Stomach smooth muscle (tissue), 2 donors: ENCODE results near the gene UQCR11.

ENCODE experiments used
- H3K27ac ChIP-seq: one replicate; pipeline ENCODE4 v1.7.0; 2013; ENCODE audit warnings: mild to moderate bottlenecking, low read length, inconsistent platforms
- H3K27me3 ChIP-seq, 2 donors: one replicate each; pipeline ENCODE4 v1.7.0; 2013; ENCODE audit warnings: low read length in 2 of 2; ENCODE audit not compliant: insufficient read depth in 2 of 2, control insufficient read depth in 1 of 2
- H3K36me3 ChIP-seq, 2 donors: one replicate each; pipeline ENCODE4 v1.7.0; 2013; ENCODE audit warnings: low read length in 2 of 2; ENCODE audit not compliant: control insufficient read depth in 2 of 2, insufficient read depth in 2 of 2
- H3K4me1 ChIP-seq: one replicate; pipeline ENCODE4 v1.7.0; 2013; ENCODE audit warnings: low read length; ENCODE audit not compliant: control insufficient read depth, insufficient read depth
- H3K4me3 ChIP-seq, 2 donors: one replicate each; pipeline ENCODE4 v1.7.0; 2013; ENCODE audit warnings: low read length in 2 of 2
- H3K9ac ChIP-seq, 2 donors: one replicate each; pipeline ENCODE4 v1.7.0; 2013; ENCODE audit warnings: low read length in 2 of 2, mild to moderate bottlenecking in 1 of 2
- H3K9me3 ChIP-seq, 2 donors: one replicate each; pipeline ENCODE4 v1.7.0; 2013; ENCODE audit warnings: low read length in 2 of 2; ENCODE audit not compliant: control insufficient read depth in 2 of 2
- donor health status: healthy.
- donor health status: Pancreatic carcinoma.

The UQCR11 gene

DNA sequence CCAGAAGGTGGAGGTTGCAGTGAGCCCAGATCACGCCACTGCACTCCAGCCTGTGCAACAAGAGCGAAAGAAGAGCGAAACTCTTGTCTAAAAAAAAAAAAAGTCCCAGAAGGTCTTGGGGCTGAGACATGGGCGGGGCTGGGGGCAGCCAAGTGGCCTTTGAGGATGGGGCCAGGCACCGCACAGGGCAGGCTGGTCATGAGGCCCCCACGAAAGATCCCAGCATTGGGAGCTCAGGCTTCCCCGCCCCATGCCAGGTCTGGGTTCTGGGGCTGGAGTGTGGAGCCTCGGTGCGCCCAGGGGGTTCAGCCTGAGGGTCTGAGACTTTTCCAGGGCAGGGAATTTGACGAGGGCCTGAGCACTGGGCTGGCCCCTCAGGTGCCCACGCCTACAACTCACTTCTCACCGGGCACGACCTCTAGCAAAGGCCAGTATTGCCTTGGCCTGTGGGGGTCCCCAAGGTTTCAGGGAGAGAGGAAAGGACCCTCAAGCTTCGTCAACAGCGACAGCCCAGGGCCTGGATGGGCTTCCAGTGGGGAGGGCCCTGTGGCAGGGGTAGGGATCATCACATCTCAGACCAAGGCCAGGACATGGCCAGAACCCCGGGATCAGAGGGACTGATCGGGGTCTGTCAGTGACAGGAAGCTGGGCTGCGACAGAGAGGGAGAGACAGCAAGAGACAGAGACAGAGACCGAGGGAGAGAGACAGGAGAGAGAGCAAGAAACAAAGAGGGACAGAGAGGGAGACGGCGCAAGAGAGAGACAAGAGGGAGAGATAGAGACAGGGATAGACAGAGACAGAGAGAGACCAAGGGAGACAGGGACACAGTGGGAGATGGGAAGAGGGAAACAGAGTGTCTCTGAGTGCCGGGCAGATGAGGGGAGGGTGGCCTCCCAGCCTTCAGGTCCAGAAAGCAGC, 29.7 kb downstream of the UQCR11 start:
- no peaks in the 10 kb centered on the region for H3K27me3 ChIP-seq
- peaks cover 4 to 18% of the 10 kb centered on the region in 2 donors for H3K36me3 ChIP-seq
- H3K4me3 ChIP-seq, result no peak overlapping the region
- H3K4me1 ChIP-seq, result no peaks in the 10 kb centered on the region
- H3K27ac ChIP-seq, result no peak overlapping the region
- H3K9ac ChIP-seq, result no peak overlapping the region
- no peaks in the 10 kb centered on the region for H3K9me3 ChIP-seq

DNA sequence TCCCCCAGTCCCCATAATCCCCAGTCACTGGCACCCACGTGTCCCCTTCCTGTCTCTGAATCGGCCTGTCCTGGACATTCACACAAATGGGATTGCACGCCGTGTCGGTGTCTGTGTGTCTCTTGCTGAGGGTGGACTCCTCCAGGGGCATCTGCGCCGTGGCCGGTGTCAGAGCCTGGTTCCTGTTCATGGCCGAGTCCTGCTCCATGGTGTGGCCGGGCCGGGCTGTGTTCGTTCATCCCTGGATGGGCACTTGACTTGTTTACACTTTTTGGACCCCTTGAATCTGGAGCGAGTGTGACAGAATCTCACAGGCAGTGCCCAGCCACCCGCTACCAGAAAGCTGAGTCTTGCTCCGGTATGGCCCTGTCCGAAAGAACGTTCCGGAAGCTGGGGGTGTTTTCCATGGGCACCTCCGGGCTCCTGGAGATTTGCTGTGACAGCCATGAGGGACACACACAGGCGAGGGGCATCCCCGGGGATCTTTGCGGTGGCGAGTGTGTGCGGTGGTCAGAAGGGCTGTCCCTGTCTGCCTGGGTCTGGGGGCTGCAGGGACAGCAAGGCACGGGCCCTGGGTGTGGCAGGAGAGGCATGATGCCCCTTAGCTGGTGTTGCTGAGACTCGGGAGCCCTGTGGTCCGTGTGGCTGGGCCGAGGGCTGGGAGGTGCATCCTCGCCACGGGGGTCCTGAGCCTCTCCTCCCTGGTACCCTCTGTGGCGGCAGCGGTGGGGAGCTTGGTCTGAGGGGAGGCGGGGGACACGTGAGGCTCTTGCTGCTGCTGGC, 30.7 kb downstream of the UQCR11 start:
- Histone ChIP-seq H3K4me1 (no peaks in the 10 kb centered on the region), H3K36me3 (peaks cover 0 to 10% of the 10 kb centered on the region in 2 donors), H3K27ac (no peak overlapping the region), H3K9ac (no peak overlapping the region), H3K9me3 (no peaks in the 10 kb centered on the region), H3K27me3 (no peaks in the 10 kb centered on the region), H3K4me3 (no peak overlapping the region)

DNA sequence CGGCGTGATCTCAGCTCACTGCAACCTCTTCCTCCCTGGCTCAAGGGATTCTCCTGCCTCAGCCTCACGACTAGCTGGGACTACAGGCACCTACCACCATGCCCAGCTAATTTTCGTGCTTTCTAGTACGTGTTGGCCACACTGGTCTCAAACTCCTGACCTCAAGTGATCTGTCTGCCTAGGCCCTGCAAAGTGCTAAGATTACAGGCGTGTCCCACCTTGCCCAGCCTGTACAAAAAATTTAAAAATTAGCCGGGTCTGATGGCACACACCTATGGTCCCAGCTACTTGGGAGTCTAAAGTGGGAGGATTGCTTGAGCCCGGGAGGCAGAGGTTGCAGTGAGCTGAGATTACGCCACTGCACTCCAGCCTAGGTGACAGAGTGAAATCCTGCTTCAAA, 32.5 kb downstream of the UQCR11 start:
- Histone ChIP-seq H3K4me3 (no peak overlapping the region), H3K36me3 (peaks cover 0 to 5% of the 10 kb centered on the region in 2 donors), H3K27me3 (no peaks in the 10 kb centered on the region), H3K9ac (no peak overlapping the region), H3K27ac (no peak overlapping the region), H3K9me3 (no peaks in the 10 kb centered on the region), H3K4me1 (peaks cover 5% of the 10 kb centered on the region)

DNA sequence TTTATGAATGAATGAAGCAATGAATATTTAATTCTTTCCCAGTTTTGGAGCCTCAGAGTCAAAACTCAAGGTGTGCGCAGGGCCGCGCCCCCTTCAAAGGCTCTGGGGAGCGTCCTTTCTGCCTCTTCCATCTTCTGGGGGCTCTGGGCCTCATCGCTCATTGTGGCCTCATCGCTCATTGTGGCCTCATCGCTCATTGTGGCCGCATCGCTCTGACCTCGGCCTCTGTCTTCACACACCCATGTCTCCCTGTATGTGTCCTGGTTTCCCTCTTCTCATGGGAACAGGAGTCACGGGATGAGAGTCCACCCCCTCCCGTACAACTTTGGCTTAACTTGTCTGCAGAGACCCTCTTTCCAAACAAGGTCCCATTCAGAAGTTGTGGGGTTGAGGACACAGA, 33.9 kb downstream of the UQCR11 start:
- Histone ChIP-seq H3K27me3 (no peaks in the 10 kb centered on the region), H3K9ac (no peak overlapping the region), H3K9me3 (no peaks in the 10 kb centered on the region), H3K36me3 (no peaks in the 10 kb centered on the region), H3K4me1 (peaks cover 5% of the 10 kb centered on the region), H3K4me3 (no peak overlapping the region), H3K27ac (no peak overlapping the region)

DNA sequence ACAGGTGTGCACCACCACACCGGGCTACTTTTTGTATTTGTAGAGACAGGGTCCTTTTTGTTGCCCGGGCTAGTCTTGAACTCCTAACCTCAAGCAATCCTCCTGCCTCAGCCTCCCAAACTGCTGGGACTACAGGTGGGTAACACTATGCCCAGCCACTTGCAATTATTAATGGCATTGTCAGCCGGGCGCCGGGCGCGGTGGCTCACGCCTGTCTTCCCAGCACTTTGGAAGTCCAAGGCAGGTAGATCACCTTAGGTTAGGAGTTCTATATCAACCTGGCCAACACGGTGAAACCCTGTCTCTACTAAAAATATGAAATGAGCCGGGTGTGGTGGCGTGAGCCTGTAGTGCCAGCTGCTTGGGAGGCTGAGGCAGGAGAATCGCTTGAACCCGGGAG, 34.4 kb downstream of the UQCR11 start:
- H3K9me3 ChIP-seq, result no peaks in the 10 kb centered on the region
- H3K9ac ChIP-seq, result no peak overlapping the region
- H3K27me3 ChIP-seq, result no peaks in the 10 kb centered on the region
- H3K4me1 ChIP-seq, result peaks cover 8% of the 10 kb centered on the region
- no peaks in the 10 kb centered on the region for H3K36me3 ChIP-seq
- H3K4me3 ChIP-seq, result no peak overlapping the region
- no peak overlapping the region for H3K27ac ChIP-seq

DNA sequence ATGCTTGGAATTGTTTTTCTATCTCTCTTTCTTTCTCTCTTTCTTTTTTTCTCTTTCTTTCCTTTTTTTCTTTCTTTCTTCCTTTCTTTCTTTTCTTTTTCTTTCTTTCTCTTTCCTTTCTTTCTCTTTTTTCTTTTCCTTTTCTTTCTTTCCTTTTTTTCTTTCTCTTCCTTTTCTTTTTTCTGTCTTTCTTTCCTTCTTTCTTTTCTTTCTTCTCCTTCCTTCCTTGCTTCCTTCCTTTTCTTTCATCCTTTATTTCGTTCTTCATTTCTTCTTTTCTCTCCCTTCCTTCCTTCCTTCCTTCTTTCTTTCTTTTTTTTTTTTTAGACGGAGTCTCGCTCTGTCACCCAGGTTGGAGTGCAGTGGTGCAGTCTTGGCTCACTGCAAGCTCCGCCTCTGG, 35.3 kb downstream of the UQCR11 start:
- Histone ChIP-seq H3K36me3 (no peaks in the 10 kb centered on the region), H3K27ac (no peak overlapping the region), H3K4me1 (peaks cover 8% of the 10 kb centered on the region), H3K9ac (no peak overlapping the region), H3K4me3 (no peak overlapping the region), H3K9me3 (no peaks in the 10 kb centered on the region), H3K27me3 (no peaks in the 10 kb centered on the region)

DNA sequence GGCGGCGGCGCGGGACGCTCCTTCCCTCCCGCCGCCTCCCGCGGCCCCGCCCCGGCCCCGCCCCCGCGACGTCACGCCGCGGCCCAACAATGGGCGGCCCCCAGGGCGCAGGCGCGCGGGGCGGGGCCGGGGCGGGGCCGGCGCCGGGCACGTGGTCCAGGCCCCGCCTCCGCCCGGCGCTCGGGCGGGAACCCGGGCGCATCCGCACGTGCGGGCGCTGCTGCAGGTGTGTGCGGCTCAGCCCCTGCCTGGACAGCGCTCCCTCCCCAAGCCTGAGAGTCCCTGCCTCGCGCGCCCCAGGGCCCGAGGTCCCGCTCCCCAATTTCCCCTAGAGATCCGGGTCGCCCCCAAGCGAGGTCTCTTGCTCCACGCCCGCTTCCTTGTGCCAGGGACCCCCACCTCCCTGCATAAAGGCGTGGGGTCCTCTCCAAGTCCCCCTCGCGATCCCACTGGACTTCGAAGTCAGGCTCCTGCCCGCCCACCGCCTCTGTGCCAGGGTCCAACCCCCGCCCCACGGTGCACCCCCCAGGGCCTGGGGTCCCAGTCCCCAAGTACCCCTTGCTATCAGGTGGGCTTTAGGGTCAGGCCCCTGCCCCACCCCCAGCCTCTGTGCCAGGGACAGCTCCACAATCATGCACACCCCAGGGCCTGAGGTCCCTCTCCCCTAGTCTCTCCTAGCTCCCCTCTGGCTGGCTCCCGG, 36.8 kb downstream of the UQCR11 start, which contains the start of gene MEX3D:
TSS of gene MEX3D (minus strand) at position 6 of the 700 bp plus-strand sequence. CDS start 267 bp downstream, outside the sequence.
- Histone ChIP-seq H3K9me3 (no peaks in the 10 kb centered on the region), H3K27ac (no peak within 1 kb of the TSS), H3K36me3 (no peaks in the 10 kb centered on the region), H3K4me3 (peak within 1 kb of the TSS; percentile 46 to 76), H3K27me3 (no peaks in the 10 kb centered on the region), H3K4me1 (peaks cover 8% of the 10 kb centered on the region), H3K9ac (peak within 1 kb of the TSS in 1 of 2 donors; percentile 36)

DNA sequence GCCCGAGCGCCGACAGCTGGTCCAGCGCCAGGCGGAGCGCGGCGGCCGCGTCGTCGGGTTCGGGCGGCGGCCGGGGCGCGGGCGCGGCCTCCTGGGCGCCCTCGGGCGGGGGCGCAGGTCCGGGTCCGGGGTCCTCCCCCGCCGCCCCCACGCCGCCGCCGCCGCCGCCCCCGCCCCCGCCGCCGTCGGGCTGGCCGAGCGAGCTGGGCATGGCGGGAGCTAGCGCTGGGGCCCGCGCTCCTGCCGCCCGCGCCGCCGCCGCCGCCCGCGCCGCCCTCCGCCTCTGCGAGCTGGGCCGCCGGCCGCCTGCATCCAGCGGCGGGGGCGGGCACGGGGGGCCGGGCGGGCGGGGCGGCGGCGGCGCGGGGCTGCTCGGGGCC, 37.4 kb downstream of the UQCR11 start:
- H3K27ac ChIP-seq, result no peak overlapping the region
- H3K9ac ChIP-seq, result no peak overlapping the region
- H3K4me3 ChIP-seq, result peak overlapping the region in 1 of 2 donors; percentile 76
- no peaks in the 10 kb centered on the region for H3K36me3 ChIP-seq
- peaks cover 8% of the 10 kb centered on the region for H3K4me1 ChIP-seq
- H3K27me3 ChIP-seq, result no peaks in the 10 kb centered on the region
- no peaks in the 10 kb centered on the region for H3K9me3 ChIP-seq

DNA sequence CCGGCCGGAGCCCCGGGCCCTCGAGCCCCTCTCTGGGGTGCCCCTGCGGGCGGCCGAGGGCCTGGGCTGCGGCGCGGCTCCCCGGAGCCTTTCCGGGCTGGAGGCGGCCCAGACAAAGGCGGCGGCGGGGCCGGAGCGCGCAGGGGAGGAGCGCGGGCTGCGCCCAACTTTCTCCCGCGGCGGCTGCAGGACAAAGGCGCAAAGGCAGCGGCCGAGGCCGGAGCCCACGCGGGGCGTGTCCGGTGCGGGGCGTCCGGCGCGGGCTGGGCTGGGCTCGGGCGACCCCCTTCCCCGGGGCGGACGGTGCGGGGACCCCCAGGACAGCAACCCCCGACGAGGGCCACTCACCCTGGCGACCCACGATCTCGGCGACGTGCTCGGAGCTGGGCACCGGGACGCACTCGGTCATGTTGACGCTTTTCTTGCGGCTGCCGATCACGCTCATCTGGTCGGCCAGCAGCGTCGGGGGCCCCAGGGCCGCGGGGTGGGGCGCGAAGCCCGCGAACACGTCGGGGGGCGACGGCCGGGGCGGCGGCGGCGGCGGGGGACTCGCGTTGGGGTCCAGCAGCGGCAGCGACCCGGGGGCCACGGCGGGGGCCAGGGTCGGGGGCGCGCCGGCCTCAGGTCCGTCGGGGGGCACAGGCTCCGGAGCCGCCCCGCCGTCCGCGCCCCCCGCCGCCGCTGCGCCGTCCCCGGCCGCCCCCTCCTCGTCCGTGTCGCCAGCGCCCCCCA, 38.0 kb downstream of the UQCR11 start:
- no peaks in the 10 kb centered on the region for H3K9me3 ChIP-seq
- peaks cover 8% of the 10 kb centered on the region for H3K4me1 ChIP-seq
- H3K27me3 ChIP-seq, result no peaks in the 10 kb centered on the region
- peak overlapping the region; percentile 46 to 76 for H3K4me3 ChIP-seq
- peak overlapping the region; percentile 41 for H3K27ac ChIP-seq
- no peaks in the 10 kb centered on the region for H3K36me3 ChIP-seq
- peak overlapping the region in 1 of 2 donors; percentile 36 for H3K9ac ChIP-seq
